ENCODE results near the gene MACROD2.

The MACROD2 gene

DNA sequence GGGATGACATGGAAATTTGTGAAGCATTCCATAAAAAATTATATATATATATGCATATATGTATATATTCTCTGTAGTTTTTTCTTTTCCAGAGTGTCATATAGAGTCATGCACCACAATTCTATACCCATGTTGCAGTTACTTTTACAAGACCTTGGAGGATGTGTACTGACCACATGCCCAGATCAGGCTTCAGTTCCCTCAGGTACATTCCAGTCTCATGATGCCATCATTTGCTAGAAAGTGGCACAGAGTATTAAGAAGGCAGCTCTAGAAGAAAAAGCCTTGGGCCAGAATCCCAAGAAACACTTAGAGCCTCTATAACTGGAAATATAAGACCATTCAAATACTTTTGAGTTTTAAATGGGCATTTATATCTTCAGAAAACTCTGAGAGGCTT lies 1027.6 kb downstream of the MACROD2 start:
- H3K4me3 ChIP-seq (ENCODE audit: low read depth, low read length), result no peak overlapping the region
- no peak for DNase-seq (ENCODE audit: low read depth, low spot score)
- TF ChIP-seq, protein P1, sequence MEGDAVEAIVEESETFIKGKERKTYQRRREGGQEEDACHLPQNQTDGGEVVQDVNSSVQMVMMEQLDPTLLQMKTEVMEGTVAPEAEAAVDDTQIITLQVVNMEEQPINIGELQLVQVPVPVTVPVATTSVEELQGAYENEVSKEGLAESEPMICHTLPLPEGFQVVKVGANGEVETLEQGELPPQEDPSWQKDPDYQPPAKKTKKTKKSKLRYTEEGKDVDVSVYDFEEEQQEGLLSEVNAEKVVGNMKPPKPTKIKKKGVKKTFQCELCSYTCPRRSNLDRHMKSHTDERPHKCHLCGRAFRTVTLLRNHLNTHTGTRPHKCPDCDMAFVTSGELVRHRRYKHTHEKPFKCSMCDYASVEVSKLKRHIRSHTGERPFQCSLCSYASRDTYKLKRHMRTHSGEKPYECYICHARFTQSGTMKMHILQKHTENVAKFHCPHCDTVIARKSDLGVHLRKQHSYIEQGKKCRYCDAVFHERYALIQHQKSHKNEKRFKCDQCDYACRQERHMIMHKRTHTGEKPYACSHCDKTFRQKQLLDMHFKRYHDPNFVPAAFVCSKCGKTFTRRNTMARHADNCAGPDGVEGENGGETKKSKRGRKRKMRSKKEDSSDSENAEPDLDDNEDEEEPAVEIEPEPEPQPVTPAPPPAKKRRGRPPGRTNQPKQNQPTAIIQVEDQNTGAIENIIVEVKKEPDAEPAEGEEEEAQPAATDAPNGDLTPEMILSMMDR (IDR thresholded peaks at IDR 0.05; ENCODE audit: insufficient read depth, low read length, missing control alignments), result no peak
- ChIA-PET CTCF (no interaction called here), POLR2A (no interaction called here)

GRCh38 chr20:15026759-15027158 lies 1031.4 kb downstream of the MACROD2 start:
- ChIA-PET CTCF (no interaction called here), POLR2A (no interaction called here)

DNA sequence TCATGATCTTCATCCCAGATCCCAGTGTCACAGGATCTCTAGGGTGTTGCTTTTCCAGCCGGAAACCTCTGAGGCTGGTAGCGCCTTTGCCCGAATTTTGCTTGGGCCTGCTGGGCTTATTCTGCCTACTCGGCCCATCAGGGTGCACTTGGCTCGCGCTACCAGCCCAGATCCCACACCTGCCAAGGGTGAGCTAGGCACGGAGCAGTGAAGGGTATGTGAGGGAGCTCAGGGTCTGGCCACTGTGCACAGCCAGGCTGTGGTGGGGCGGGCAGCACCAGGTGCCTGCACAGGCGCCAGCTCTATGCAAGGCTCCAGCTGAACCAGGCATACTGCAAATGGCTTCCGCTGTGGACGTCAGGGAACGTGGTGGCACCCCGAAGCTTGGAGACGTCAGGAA lies 1035.5 kb downstream of the MACROD2 start:
- no peak overlapping the region for H3K4me3 ChIP-seq (ENCODE audit: low read depth, low read length)
- ChIA-PET POLR2A (no interaction called here), CTCF (no interaction called here)
- TF ChIP-seq, protein P1 (IDR thresholded peaks at IDR 0.05; ENCODE audit: insufficient read depth, low read length, missing control alignments), result no peak
- no peak for DNase-seq (ENCODE audit: low read depth, low spot score)

More at GRCh38 chr20:15026759-15027158, 1031.4 kb downstream of the MACROD2 start:
- no peak overlapping the region for H3K4me3 ChIP-seq (ENCODE audit: low read depth, low read length)
- DNase-seq (ENCODE audit: low read depth, low spot score), result no peak
- TF ChIP-seq, protein P1 (IDR thresholded peaks at IDR 0.05; ENCODE audit: insufficient read depth, low read length, missing control alignments), result no peak

DNA sequence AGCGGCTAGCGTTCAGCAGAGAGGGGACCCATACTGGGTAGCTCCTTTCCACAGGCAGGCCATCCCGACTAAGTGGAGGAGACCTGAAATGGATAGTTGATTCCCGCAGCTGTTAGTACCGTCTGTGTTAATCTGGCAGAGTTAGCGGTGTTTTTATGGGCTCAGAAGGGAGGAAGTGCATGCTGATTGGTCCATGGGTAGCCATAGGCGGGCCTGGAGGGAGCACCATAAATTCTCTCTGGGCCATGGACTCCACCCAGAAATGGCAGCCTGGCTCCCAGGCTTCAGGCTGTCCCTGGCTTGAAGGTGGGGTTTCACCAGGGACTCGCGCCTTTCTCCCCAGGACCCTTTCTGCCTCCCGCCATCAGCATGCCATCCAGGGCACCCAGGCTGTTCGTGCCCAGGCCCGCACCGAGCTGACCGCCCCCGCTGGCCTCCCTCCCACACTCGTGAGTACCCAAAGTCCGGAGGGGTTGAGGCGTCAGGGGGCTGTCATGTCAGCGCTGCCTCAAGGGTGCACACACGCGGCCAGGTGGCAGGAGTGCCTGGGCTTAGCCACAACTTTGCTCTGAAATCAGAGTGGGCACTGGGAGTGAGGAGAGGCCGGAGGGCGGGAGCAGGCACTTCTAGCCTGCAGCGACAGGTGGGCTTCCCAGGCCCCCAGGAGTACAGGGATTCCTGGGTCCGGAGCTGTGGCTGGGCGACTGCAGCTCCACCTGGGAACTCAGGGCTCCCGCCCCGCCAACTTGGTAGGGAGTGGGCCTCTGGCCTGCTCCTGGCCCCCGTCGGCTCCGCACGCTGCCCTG lies 1036.4 kb downstream of the MACROD2 start:
- ChIA-PET POLR2A (no interaction called here), CTCF (no interaction called here)
- TF ChIP-seq, protein P1 (IDR thresholded peaks at IDR 0.05; ENCODE audit: insufficient read depth, low read length, missing control alignments), result no peak
- no peak overlapping the region for H3K4me3 ChIP-seq (ENCODE audit: low read depth, low read length)
- no peak for DNase-seq (ENCODE audit: low read depth, low spot score)

DNA sequence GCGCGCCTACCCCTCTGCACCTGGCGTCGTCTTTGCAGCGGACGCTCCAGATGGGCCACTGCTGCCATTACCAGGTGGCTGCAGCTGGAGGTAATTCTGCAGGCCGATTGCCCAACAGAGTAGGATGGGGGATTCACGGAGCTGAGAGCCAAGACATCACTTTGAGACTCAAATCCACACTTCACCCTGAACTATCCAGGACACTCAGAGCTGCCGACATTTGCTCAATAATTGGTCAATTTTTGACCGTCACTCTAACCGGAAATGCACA lies 1037.0 kb downstream of the MACROD2 start:
- ChIA-PET CTCF (no interaction called here), POLR2A (no interaction called here)
- TF ChIP-seq, protein P1 (IDR thresholded peaks at IDR 0.05; ENCODE audit: insufficient read depth, low read length, missing control alignments), result no peak
- H3K4me3 ChIP-seq (ENCODE audit: low read depth, low read length), result no peak overlapping the region
- DNase-seq (ENCODE audit: low read depth, low spot score), result no peak

DNA sequence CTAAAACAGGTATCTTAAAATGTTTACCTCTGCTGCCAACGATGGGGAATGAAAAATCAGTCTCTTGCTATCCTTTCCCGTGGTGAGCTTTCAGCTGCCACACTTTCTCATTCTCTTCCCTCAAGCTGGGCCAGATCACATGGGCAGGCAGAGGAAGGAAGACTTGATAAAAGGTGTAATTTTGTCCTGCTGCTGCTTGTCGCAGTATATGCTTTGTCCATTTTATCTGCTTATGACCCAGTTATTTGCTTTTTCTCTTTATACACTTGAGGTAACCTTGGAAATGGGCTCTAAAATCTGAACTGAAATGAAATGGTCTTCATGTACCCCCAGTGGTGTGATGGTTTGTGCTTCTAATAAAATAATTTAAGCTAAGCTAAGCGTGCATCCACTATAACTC lies 1038.0 kb downstream of the MACROD2 start:
- ChIA-PET POLR2A (no interaction called here), CTCF (no interaction called here)

More for the DNA sequence above, 1038.0 kb downstream of the MACROD2 start:
- no peak overlapping the region for H3K4me3 ChIP-seq (ENCODE audit: low read depth, low read length)
- no peak for DNase-seq (ENCODE audit: low read depth, low spot score)
- TF ChIP-seq, protein P1 (IDR thresholded peaks at IDR 0.05; ENCODE audit: insufficient read depth, low read length, missing control alignments), result no peak
